PC-9 (cell line): ENCODE measurements around the gene ADAMTS16. TPM values are rescaled to one million over a fixed set of nuclear protein-coding genes. Genes with fewer than 3 reads are reported as not detected.

Source experiments
- BruUV-seq: library from RNA; stranded (reverse); fragments of 400-500 nt; replicated peaks from 2 replicates; lab custom pipeline; 2021; lab: Mats Ljungman, UMichigan
- CTCF ChIA-PET: fragments of 300-600 bp; sonication (Branson Sonifier 250); formaldehyde crosslinking; loops from one replicate; lab custom pipeline; 2022; ENCODE audit warnings: antibody characterized with exemption; lab: Charles Lee
- POLR2A ChIA-PET: fragments of 300-600 bp; sonication (Branson Sonifier 250); formaldehyde crosslinking; loops from one replicate; lab custom pipeline; 2022; ENCODE audit warnings: antibody characterized with exemption; ENCODE audit not compliant: unreplicated experiment; lab: Charles Lee
- DNase-seq, 2 experiments: peaks; one replicate each; pipeline versions ENCODE4 v3.0.0 to v3.0.0-alpha.2; 2015 to 2022; ENCODE audit warnings: mixed read lengths in 1 of 2
- H2AFZ ChIP-seq: fragments of 200-600 bp; sonication (generic); 2 replicates; pipeline ENCODE4 v1.8.1; 2017; ENCODE audit warnings: antibody characterized with exemption
- H3F3A ChIP-seq: fragments of 200-600 bp; sonication (generic); 2 replicates; pipeline ENCODE4 v1.8.1; 2017; ENCODE audit warnings: antibody characterized with exemption, mild to moderate bottlenecking, low read depth; ENCODE audit not compliant: insufficient read depth
- H3K27ac ChIP-seq: fragments of 200-600 bp; sonication (generic); 2 replicates; pipeline ENCODE4 v1.6.1; 2016; ENCODE audit warnings: mixed run types
- H3K27me3 ChIP-seq: fragments of 200-600 bp; sonication (generic); 2 replicates; pipeline ENCODE4 v1.6.1; 2016; ENCODE audit warnings: low read depth, mixed run types; ENCODE audit not compliant: insufficient read depth
- H3K36me3 ChIP-seq: fragments of 200-600 bp; sonication (generic); 2 replicates; pipeline ENCODE4 v1.6.1; 2016; ENCODE audit warnings: low read depth, mixed run types
- H3K4me1 ChIP-seq: fragments of 200-600 bp; sonication (generic); replicated peaks from 2 replicates; pipeline ENCODE4 v1.6.1; 2016; ENCODE audit warnings: mixed run types; ENCODE audit not compliant: insufficient read depth
- H3K4me2 ChIP-seq: fragments of 200-600 bp; sonication (generic); 2 replicates; pipeline ENCODE4 v1.6.1; 2017; ENCODE audit warnings: mixed run types
- H3K4me3 ChIP-seq: fragments of 200-600 bp; sonication (generic); 2 replicates; pipeline ENCODE4 v1.6.1; 2016; ENCODE audit warnings: mixed run types
- H3K79me2 ChIP-seq: fragments of 200-600 bp; sonication (generic); 2 replicates; pipeline ENCODE4 v1.6.1; 2017; ENCODE audit warnings: low read depth, mixed run types
- H3K9me2 ChIP-seq: fragments of 200-600 bp; sonication (generic); 2 replicates; pipeline ENCODE4 v1.8.1; 2017; ENCODE audit warnings: mild to moderate bottlenecking; ENCODE audit not compliant: insufficient read depth
- H3K9me3 ChIP-seq: fragments of 200-600 bp; sonication (generic); 2 replicates; pipeline ENCODE4 v1.8.1; 2016; ENCODE audit warnings: low read depth; ENCODE audit not compliant: insufficient read depth
- H4K20me1 ChIP-seq: fragments of 200-600 bp; sonication (generic); 2 replicates; pipeline ENCODE4 v1.8.1; 2017; ENCODE audit not compliant: insufficient read depth
- CTCF ChIP-seq: fragments of 200-600 bp; sonication (generic); conservative IDR thresholded peaks from 2 replicates; pipeline ENCODE4 v1.6.1; 2017; ENCODE audit warnings: mixed run types, antibody characterized with exemption, mild to moderate bottlenecking, moderate library complexity
- EZH2 ChIP-seq: fragments of 200-600 bp; sonication (generic); IDR thresholded peaks from 2 replicates; pipeline ENCODE4 v1.8.0; 2017; ENCODE audit warnings: antibody characterized with exemption, low read depth
- intact Hi-C: fragments of 100-400 bp; cut with micrococcal nuclease; formaldehyde crosslinking; loops from one replicate; pipeline ENCODE4 v1.10.0; 2022; ENCODE audit not compliant: unreplicated experiment
- total RNA-seq: library from RNA; stranded (reverse); gene quantifications from 2 replicates; pipeline ENCODE4 v1.2.3, GENCODE V29; 2021

ADAMTS16 gene
- total RNA-seq, 1 experiment from 2014 or later = 26.4 TPM

- CTCF ChIA-PET = no interaction called here
These were observed 58.0 kb downstream of the ADAMTS16 start for GRCh38 chr5:5198135-5198534.

GRCh38 chr5:5198815-5199214, 58.7 kb downstream of the ADAMTS16 start:
- CTCF ChIA-PET = no interaction called here
- no TSS peak for BruUV-seq
- no peak for DNase-seq

More at GRCh38 chr5:5198135-5198534, 58.0 kb downstream of the ADAMTS16 start:
- Histone ChIP-seq H3F3A (no peaks in the 10 kb centered on the region), H3K9me2 (peaks cover 7% of the 10 kb centered on the region; the same call in 1 of the 2 replicates), H3K4me3 (no peak overlapping the region), H3K4me1 (no peaks in the 10 kb centered on the region), H4K20me1 (no peaks in the 10 kb centered on the region), H3K36me3 (peaks cover 3% of the 10 kb centered on the region), H3K9me3 (0 out of 2 replicates have a peak, but pooled peaks cover 3% of the 10 kb centered on the region), H2AFZ (no peak overlapping the region), H3K4me2 (no peak overlapping the region), H3K27ac (no peak overlapping the region), H3K27me3 (no peaks in the 10 kb centered on the region), H3K79me2 (no peaks in the 10 kb centered on the region)
- intact Hi-C loops = no loop called here
- TF ChIP-seq EZH2 = no peak
- POLR2A ChIA-PET = no interaction called here
- no peak for DNase-seq
- BruUV-seq = no TSS peak

GRCh38 chr5:5199495-5199894, 59.4 kb downstream of the ADAMTS16 start:
- Histone ChIP-seq H3K9me2 (peaks cover 7% of the 10 kb centered on the region; the same call in 1 of the 2 replicates), H4K20me1 (no peaks in the 10 kb centered on the region), H3K4me1 (no peaks in the 10 kb centered on the region), H2AFZ (no peak overlapping the region), H3K27me3 (no peaks in the 10 kb centered on the region), H3F3A (no peaks in the 10 kb centered on the region), H3K9me3 (0 out of 2 replicates have a peak, but pooled peaks cover under 1% of the 10 kb centered on the region), H3K36me3 (no peaks in the 10 kb centered on the region), H3K27ac (no peak overlapping the region), H3K4me2 (no peak overlapping the region), H3K79me2 (no peaks in the 10 kb centered on the region), H3K4me3 (no peak overlapping the region)
- ChIA-PET CTCF (no interaction called here), POLR2A (no interaction called here)
- intact Hi-C loops = no loop called here
- no peak for TF ChIP-seq EZH2
- TF ChIP-seq CTCF = no peak
- no peak for DNase-seq
- no TSS peak for BruUV-seq

More at GRCh38 chr5:5198815-5199214, 58.7 kb downstream of the ADAMTS16 start:
- peaks cover 7% of the 10 kb centered on the region; the same call in 1 of the 2 replicates for H3K9me2 ChIP-seq
- no peaks in the 10 kb centered on the region for H3F3A ChIP-seq
- no peak overlapping the region for H2AFZ ChIP-seq
- no peaks in the 10 kb centered on the region for H3K36me3 ChIP-seq
- POLR2A ChIA-PET = no interaction called here
- no peaks in the 10 kb centered on the region for H3K79me2 ChIP-seq
- H4K20me1 ChIP-seq = no peaks in the 10 kb centered on the region
- TF ChIP-seq CTCF (no peak), EZH2 (no peak)
- H3K4me2 ChIP-seq = no peak overlapping the region
- no peaks in the 10 kb centered on the region for H3K27me3 ChIP-seq
- no peak overlapping the region for H3K4me3 ChIP-seq
- 0 out of 2 replicates have a peak, but pooled peaks cover 3% of the 10 kb centered on the region for H3K9me3 ChIP-seq
- H3K4me1 ChIP-seq = no peaks in the 10 kb centered on the region
- intact Hi-C loops = no loop called here
- H3K27ac ChIP-seq = no peak overlapping the region

GRCh38 chr5:5200133-5200532, 60.0 kb downstream of the ADAMTS16 start:
- Histone ChIP-seq H3K36me3 (no peaks in the 10 kb centered on the region), H3K4me1 (no peaks in the 10 kb centered on the region), H3F3A (no peaks in the 10 kb centered on the region), H3K9me2 (peaks cover 7% of the 10 kb centered on the region; the same call in 1 of the 2 replicates), H3K79me2 (no peaks in the 10 kb centered on the region), H3K4me2 (no peak overlapping the region), H3K27me3 (no peaks in the 10 kb centered on the region), H4K20me1 (0 out of 2 replicates have a peak, but pooled peaks cover under 1% of the 10 kb centered on the region), H3K9me3 (no peaks in the 10 kb centered on the region), H2AFZ (no peak overlapping the region), H3K27ac (no peak overlapping the region), H3K4me3 (no peak overlapping the region)
- intact Hi-C loops = no loop called here
- BruUV-seq = no TSS peak
- POLR2A ChIA-PET = no interaction called here
- TF ChIP-seq EZH2 (no peak), CTCF (no peak)
- no peak for DNase-seq
- CTCF ChIA-PET = no interaction called here
